ENCODE measurements around the gene NR2F2. TPM values are rescaled to one million over a fixed set of nuclear protein-coding genes. Genes with fewer than 3 reads are reported as not detected.

The NR2F2 gene
- total RNA-seq, 1 experiment from 2014 or later: 53.7 TPM

DNA sequence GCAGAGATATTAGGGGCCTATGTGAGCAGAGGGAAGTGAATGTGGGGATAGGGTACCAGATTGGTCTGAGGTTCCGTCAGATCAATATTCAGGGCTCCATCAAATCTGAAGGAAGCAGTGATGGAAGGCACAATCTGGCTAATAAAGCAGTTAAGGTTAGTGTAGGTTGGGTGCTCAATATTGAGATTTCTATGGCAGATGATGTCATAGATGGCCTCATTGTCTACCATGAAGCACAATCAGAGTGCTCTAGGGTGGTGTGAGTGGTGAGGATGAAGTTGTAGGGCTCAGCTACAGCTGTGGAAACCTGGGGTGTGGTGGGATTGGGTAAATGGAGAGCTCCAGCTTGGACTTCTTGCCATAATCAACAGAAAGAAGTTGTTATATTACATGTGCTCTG is 58.2 kb downstream of the NR2F2 start:
- in situ Hi-C loops (cut with HindIII; ENCODE audit: low pct_unique_long_range_greater_than_20kb, low sequenced_read_pairs): no loop called here
- H3K27ac ChIP-seq (ENCODE audit: low read length): no peak overlapping the region
- ChIA-PET CTCF (interaction anchor here (0.6 kb wide), 1 partner anchor 61 kb away, joined by 3 read pairs; no protein-coding TSS in a partner anchor), POLR2A (no interaction called here)
- no peak for TF ChIP-seq SIN3A (IDR thresholded peaks at IDR 0.05; ENCODE audit: borderline replicate concordance, insufficient read depth, low read depth, low read length)
- TF ChIP-seq TCF7L2 (IDR thresholded peaks at IDR 0.05; ENCODE audit: low read depth, low read length): no peak
- TF ChIP-seq, protein P1, sequence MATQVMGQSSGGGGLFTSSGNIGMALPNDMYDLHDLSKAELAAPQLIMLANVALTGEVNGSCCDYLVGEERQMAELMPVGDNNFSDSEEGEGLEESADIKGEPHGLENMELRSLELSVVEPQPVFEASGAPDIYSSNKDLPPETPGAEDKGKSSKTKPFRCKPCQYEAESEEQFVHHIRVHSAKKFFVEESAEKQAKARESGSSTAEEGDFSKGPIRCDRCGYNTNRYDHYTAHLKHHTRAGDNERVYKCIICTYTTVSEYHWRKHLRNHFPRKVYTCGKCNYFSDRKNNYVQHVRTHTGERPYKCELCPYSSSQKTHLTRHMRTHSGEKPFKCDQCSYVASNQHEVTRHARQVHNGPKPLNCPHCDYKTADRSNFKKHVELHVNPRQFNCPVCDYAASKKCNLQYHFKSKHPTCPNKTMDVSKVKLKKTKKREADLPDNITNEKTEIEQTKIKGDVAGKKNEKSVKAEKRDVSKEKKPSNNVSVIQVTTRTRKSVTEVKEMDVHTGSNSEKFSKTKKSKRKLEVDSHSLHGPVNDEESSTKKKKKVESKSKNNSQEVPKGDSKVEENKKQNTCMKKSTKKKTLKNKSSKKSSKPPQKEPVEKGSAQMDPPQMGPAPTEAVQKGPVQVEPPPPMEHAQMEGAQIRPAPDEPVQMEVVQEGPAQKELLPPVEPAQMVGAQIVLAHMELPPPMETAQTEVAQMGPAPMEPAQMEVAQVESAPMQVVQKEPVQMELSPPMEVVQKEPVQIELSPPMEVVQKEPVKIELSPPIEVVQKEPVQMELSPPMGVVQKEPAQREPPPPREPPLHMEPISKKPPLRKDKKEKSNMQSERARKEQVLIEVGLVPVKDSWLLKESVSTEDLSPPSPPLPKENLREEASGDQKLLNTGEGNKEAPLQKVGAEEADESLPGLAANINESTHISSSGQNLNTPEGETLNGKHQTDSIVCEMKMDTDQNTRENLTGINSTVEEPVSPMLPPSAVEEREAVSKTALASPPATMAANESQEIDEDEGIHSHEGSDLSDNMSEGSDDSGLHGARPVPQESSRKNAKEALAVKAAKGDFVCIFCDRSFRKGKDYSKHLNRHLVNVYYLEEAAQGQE (IDR thresholded peaks at IDR 0.05; ENCODE audit: insufficient read depth in 1 of 2, low read depth in 2 of 2, low read length in 1 of 2): no peak
- no peak for DNase-seq (ENCODE audit: low read depth, low spot score)
- no peaks in the 10 kb centered on the region for H3K9me3 ChIP-seq (ENCODE audit: control insufficient read depth, insufficient read depth, low read depth, low read length)
- H3K4me1 ChIP-seq (ENCODE audit: control insufficient read depth, insufficient read depth, low read length): no peaks in the 10 kb centered on the region
- no peaks in the 10 kb centered on the region for H3K36me3 ChIP-seq (ENCODE audit: control insufficient read depth, insufficient read depth, low read length)
- no TSS peak for BruUV-seq (replicated peaks)
- H3K4me3 ChIP-seq (ENCODE audit: low read depth in 2 of 2, low read length in 2 of 2): no peak overlapping the region
- peaks cover 2% of the 10 kb centered on the region; the same call in 1 of the 2 replicates for H3K27me3 ChIP-seq (ENCODE audit: control insufficient read depth, insufficient read depth, low read length)
- intact Hi-C loops (cut with micrococcal nuclease; ENCODE audit: unreplicated experiment): no loop called here
- ATAC-seq: no peak

All from Panc1 (cell line).